EH (cell line): ENCODE data around the gene BAHCC1.
A peak's percentile ranks its signal among the peaks of the same experiment; 100 is the strongest.
"Not testable (repeated sequence)": the region's sequence is repeated elsewhere in the genome, so short reads cannot be mapped to it uniquely, and the experiment has no call there.

Experiments
- DNase-seq: peaks from one replicate; pipeline ENCODE4 v3.0.0-alpha.2; 2015; ENCODE audit warnings: low read depth

BAHCC1 gene

GRCh38 chr17:81394921-81395599, at the start of gene BAHCC1:
Gene BAHCC1, plus strand, starts transcription at chr17:81395457. Its CDS starts 4,283 bp downstream, at chr17:81399740.
- peak; percentile 100 for DNase-seq

GRCh38 chr17:81346090-81346907, 49.0 kb upstream of the BAHCC1 start:
- DNase-seq, result peak; percentile 96

- no peak for DNase-seq
Measured at GRCh38 chr17:81346908-81347349, 48.3 kb upstream of the BAHCC1 start.

GRCh38 chr17:81347437-81347836, 47.8 kb upstream of the BAHCC1 start:
- no peak for DNase-seq

GRCh38 chr17:81348097-81349055, 46.9 kb upstream of the BAHCC1 start:
- no peak for DNase-seq

- peak; percentile 50 for DNase-seq
Measured at GRCh38 chr17:81349397-81350319, 45.6 kb upstream of the BAHCC1 start.

- no peak for DNase-seq
Measured at GRCh38 chr17:81350320-81350890, 44.9 kb upstream of the BAHCC1 start.

- not testable (repeated sequence) for DNase-seq
Measured at GRCh38 chr17:81351329-81352052, 43.8 kb upstream of the BAHCC1 start.

GRCh38 chr17:81352056-81352455, 43.2 kb upstream of the BAHCC1 start:
- not testable (repeated sequence) for DNase-seq

GRCh38 chr17:81354252-81354953, 40.9 kb upstream of the BAHCC1 start:
- no peak for DNase-seq

GRCh38 chr17:81354954-81355347, 40.3 kb upstream of the BAHCC1 start:
- DNase-seq, result no peak

GRCh38 chr17:81359218-81359617, 36.0 kb upstream of the BAHCC1 start:
- no peak for DNase-seq

GRCh38 chr17:81362001-81362400, 33.3 kb upstream of the BAHCC1 start:
- DNase-seq, result not testable (repeated sequence)

- no peak for DNase-seq
Measured at GRCh38 chr17:81364278-81365147, 30.7 kb upstream of the BAHCC1 start.

- DNase-seq, result peak; percentile 70
Measured at GRCh38 chr17:81365148-81365600, 30.1 kb upstream of the BAHCC1 start.

GRCh38 chr17:81365601-81366585, 29.4 kb upstream of the BAHCC1 start:
- no peak for DNase-seq

GRCh38 chr17:81366648-81367047, 28.6 kb upstream of the BAHCC1 start:
- DNase-seq, result no peak
